Measurements from ENCODE around the gene TTC28.

Gene TTC28

DNA sequence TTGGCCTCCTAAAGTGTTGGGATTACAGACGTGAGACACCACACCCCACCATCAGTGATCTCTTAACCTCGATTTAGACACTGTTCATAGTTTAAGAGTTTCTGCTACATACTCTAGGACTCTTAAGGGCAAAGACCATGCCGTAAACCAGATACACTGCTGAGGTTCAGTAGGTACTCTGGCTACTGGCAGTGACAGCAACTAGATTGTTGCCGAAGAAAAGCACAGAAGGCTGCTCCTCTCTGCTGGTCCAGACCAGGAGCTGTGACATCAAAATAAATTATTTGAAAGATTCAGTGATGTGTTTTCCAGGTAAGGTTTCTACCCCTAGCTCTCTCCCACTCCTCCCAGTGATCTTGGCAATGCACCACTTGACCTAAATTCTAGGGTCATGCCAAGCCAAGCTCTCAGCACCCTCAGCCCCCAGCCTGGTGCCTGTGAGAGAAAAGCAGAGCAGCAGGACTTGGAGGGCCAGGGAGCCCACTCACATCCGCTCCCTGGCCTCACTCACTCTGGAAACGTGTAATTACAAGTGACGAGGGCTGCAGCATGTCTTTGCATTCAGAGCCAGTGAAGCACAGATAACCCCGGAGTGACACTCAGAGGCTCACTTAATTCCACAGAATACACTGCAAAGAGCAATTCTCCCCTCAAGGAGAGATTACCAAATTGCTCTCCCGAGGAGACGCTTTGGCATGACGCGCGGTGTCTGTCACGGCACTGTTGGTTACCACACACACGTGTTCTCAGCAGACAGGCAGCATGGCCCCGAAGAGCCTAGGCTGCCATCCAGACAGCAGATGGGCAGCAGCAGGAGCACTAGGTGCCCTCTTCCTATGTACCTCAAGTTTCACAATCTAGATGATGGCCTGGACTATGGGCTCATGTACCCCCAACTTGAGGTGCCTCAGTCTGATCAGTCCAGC, 663.7 kb downstream of the TTC28 start:
- TF ChIP-seq, protein P1, sequence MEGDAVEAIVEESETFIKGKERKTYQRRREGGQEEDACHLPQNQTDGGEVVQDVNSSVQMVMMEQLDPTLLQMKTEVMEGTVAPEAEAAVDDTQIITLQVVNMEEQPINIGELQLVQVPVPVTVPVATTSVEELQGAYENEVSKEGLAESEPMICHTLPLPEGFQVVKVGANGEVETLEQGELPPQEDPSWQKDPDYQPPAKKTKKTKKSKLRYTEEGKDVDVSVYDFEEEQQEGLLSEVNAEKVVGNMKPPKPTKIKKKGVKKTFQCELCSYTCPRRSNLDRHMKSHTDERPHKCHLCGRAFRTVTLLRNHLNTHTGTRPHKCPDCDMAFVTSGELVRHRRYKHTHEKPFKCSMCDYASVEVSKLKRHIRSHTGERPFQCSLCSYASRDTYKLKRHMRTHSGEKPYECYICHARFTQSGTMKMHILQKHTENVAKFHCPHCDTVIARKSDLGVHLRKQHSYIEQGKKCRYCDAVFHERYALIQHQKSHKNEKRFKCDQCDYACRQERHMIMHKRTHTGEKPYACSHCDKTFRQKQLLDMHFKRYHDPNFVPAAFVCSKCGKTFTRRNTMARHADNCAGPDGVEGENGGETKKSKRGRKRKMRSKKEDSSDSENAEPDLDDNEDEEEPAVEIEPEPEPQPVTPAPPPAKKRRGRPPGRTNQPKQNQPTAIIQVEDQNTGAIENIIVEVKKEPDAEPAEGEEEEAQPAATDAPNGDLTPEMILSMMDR (IDR thresholded peaks at IDR 0.05; ENCODE audit: borderline replicate concordance, control extremely low read depth, extremely low read depth, insufficient read depth, missing control alignments): no peak
- DNase-seq (ENCODE audit: low spot score): no peak
- in situ Hi-C loops (cut with MboI; ENCODE audit: low sequenced_read_pairs, unreplicated experiment): loop anchor here (25.0 kb wide), 1 partner anchor 1254 kb away; no protein-coding TSS in a partner anchor

DNA sequence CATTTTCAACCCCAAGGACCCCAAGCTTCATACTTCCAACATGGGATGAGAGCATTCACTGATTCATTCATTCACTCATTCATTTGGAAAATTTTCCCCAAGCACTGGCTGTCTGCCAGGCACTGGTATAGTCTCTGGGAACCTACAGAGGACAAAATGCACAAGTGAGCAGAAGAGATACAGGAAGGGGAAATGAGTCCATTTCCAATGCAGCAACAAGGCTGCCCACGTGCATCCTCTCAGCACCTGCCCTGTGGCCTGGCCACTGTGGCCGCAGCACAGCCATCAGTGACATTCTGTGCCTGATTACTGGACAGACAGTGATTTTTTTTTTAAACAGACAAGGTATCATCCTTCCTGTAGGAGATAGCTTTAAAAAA, 664.6 kb downstream of the TTC28 start:
- in situ Hi-C loops (cut with MboI; ENCODE audit: low sequenced_read_pairs, unreplicated experiment): loop anchor here (25.0 kb wide), 1 partner anchor 1253 kb away; no protein-coding TSS in a partner anchor
- TF ChIP-seq, protein P1 (IDR thresholded peaks at IDR 0.05; ENCODE audit: borderline replicate concordance, control extremely low read depth, extremely low read depth, insufficient read depth, missing control alignments): no peak
- DNase-seq (ENCODE audit: low spot score): no peak

DNA sequence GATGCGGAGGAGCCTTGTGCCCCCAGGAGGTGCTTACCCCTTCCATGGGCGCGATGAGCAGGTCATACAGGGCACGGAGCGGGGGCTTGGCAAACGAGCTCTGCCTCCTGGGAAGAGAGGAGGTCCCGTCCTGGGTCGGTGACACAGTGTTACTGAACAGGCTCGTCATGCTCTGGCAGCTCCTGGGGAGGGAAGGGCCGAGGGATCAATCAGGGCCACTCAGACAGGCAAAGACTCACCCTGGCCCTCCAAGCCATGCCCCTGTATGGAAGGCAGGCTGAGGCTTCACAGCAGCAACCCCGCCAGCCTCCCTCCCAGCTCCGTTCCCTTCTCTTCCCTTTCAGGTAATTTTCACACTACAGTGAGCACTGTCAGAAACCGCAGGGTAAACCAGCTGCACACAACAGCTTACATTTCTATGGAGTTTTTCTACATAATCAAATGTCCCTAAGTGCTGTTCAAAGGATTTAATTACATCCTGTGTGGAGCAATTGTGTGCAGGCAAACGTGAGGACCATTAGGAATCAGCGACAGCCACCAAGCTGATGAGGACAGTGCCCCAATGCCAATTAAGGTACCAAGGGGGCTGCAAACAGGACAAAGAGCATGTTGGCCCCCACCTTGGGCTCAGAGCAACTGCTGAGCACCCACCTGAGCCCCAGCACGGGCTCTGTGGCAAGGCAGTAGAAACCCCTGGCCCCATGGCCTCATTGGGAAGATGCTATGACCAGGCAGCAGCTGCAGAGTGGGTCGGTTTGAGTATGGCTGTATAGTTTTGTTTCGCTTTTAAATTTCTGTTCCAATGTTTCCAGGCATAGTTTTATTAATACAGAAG, 665.2 kb downstream of the TTC28 start:
- no peak for DNase-seq (ENCODE audit: low spot score)
- in situ Hi-C loops (cut with MboI; ENCODE audit: low sequenced_read_pairs, unreplicated experiment): loop anchor here (25.0 kb wide), 1 partner anchor 1252 kb away; no protein-coding TSS in a partner anchor
- TF ChIP-seq, protein P1 (IDR thresholded peaks at IDR 0.05; ENCODE audit: borderline replicate concordance, control extremely low read depth, extremely low read depth, insufficient read depth, missing control alignments): no peak

DNA sequence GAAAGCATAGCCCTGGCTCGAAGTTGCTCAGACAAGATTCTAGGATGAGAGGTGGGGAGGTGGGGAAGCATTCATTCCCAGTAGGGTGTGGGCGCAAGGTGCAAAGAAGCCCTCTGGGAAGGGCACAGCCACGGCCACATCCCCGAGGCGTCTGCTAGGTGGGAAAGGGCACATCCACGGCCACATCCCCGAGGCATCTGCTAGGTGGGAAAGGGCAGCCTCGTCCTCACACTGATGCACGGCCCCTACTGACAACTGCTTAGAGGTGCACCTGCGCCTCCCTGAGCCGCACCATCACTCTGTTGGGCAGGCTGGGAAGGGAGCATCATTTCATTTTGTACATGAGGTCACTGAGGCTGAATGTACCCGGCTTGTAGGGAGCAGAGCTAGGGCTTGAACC, 666.0 kb downstream of the TTC28 start:
- no peak for DNase-seq (ENCODE audit: low spot score)
- in situ Hi-C loops (cut with MboI; ENCODE audit: low sequenced_read_pairs, unreplicated experiment): loop anchor here (25.0 kb wide), 1 partner anchor 1251 kb away; no protein-coding TSS in a partner anchor
- TF ChIP-seq, protein P1 (IDR thresholded peaks at IDR 0.05; ENCODE audit: borderline replicate concordance, control extremely low read depth, extremely low read depth, insufficient read depth, missing control alignments): no peak

DNA sequence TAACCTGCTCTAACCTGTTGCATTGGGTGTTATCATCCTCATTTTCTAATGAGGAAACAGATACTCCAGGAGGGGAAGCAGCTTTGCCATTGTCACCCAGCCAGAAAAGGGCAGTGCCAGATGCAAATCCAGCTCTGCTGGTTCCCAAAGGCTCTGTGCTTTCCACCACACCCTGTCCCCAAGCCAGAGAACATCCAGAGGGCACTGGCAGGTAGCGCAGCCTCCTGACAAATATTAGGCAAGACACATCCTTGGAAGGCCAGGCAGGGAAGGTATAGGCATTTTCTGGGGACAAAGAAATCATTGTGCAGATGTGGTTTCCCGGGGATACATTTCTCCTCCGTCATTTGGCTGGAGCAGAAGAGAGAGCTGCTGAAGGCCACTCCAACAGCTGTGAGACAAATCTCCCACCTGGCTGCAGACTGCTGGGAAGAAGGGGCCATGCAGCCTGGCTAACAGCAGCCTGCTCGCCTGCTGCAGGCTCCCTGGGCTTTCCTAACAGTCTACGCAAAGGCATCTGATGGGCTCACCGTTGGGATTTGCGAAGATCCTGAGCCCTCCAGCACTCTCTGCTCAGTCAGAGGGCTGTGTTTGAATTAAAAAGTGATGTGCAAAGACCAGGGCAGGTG, 666.7 kb downstream of the TTC28 start:
- no peak for DNase-seq (ENCODE audit: low spot score)
- TF ChIP-seq, protein P1 (IDR thresholded peaks at IDR 0.05; ENCODE audit: borderline replicate concordance, control extremely low read depth, extremely low read depth, insufficient read depth, missing control alignments): no peak
- in situ Hi-C loops (cut with MboI; ENCODE audit: low sequenced_read_pairs, unreplicated experiment): loop anchor here (25.0 kb wide), 1 partner anchor 1251 kb away; no protein-coding TSS in a partner anchor
